Effector CD4-positive, alpha-beta T cell (primary cell): ENCODE measurements around the gene XXYLT1.

Source experiments
- DNase-seq: peaks from one replicate; pipeline ENCODE4 v3.0.0-alpha.2; 2020

XXYLT1 gene

DNA sequence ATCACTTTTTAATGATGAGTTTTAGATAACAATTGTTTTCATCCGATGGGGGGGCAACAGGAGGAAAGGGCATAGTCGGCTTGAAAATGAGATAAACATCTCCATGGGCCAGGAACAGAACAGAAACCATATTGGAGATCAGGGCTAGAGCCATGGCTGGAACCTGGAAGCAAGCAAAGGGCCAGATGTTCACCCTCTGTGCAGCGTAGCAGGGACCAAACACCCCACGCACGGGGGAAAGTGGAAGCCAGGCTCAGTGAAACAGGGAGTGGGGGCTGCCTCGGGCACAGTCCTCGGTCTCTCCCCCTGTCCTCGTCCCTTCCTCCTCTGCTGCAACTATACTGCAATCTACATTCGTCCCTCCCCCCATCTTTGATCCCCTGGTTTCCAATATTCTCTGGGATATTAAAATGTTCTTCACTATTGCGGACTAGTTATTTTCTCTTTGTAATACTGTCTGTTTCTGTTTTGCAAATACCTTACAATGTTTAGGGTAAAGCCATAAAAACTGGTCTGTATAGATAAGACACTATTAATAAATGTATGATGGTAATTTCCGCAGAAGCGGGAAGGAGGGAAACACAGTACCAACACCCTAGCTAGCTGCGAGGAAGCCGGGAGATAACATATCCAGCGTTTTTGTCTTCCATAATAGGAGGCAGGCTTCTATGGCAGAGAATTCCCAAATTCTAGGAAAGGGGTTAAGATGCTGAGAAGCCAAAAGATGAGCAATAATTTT lies 121.5 kb downstream of the XXYLT1 start:
- DNase-seq = no peak

DNA sequence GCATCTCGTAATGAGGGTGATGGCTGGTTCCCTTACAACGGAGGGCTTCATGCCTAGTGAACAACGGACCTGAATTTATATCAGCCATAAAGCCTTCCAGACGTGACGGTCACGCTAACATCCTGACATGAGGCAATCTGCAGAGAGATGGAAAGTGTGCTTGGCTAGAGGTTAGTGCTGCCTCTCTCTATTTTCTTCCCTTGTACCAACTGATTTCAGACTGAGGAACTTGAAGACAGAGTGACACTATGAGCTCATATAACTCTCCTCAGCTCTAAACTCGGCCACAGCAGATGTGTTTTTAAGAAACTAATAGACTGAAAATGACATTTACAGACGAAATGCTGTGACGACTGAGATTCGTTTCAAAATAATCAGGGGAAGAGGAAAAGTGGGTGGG lies 122.4 kb downstream of the XXYLT1 start:
- no peak for DNase-seq

DNA sequence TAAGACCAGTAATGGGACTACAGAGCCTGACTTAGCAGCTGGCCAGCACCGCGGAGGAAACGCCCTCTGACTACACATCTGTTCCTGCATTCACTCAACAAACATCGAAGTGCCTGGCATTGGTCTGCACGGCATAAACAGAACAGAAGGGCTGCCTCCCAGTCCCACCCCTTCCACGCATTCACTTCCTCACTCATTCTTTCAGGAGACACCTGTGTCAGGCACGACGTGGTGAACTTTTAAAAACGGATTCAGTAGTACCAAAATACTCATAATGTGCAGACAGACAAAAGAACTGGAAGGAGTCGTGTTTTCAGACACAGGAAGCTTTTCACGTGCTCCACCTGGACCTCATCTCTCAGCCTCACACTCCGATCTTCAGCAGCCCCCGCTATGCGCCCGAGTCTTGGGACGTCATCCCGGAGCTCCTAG lies 123.3 kb downstream of the XXYLT1 start:
- DNase-seq = peak; percentile 12

DNA sequence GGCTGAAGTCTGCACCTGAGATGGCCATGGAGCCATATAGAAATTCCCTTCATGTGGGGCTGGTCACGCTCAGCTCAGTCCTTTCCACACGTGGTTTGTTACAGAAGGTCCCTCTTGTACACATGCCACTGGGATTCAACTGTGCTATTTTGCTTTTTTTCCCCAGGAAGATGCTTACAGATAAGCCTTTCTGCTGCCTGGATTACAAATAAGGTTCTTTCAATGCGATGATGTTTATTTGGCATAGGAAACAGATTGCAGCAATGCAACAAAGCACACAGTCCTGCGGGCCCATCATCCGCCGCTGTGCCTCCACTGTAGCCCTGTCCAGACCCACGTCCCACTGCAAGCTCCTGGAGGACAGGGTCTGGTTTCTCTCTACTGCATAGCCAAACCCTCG lies 124.8 kb downstream of the XXYLT1 start:
- DNase-seq = no peak

DNA sequence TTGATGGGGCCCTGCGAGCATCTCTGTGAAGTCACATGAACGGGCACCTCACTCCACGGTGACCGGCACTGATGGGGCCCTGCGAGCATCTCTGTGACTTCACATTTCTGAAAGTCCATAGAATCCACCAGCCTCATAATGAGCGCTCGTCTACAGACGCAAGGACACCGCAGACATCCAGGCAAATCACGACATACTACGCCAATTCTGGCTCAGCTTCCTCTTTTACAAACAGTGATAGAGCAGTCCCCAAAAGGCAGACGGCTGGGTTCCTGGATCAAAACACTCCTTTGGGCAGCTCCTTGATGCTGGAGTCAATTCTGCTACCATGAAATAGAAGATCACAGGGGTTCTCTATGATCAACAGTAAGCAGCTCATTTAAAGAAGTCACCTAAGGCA lies 125.4 kb downstream of the XXYLT1 start:
- no peak for DNase-seq

DNA sequence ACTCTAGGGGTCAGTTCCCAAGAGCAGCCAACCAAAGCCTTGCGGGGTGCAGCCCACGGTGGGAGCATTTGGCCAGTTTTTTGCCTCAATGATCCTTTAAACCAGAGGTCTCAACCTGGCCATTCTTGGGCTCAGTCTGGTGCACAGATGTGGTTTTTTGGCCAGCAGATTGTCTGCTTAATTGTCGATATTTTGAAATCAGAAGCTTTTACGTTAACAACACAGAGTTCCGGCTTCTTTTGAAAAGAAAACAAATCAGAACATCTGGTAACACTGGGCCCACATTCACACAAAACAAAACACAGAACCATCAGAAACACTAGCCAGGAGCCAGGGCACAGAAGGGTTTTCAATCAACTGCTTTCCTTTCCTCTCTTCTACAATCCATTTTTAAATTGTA lies 127.7 kb downstream of the XXYLT1 start:
- no peak for DNase-seq

DNA sequence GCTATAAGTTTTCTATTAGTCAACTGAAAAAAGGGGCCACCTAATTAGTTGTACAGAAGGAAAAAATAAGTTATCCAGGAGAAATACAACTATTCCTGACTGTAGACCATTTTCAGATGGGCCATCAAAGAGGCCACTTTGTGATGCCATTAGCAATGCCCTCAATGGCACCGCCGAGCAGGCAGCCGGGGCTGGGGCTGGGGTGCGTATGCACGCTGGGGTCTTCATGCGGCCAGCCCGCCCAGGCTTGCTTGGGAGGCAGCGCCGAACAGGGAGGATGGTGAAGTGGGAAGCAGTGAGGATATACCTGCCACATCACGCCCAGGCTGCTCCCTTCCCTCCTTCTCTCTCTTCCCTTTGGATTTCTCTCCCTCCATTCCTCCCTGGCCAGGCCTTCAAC lies 128.4 kb downstream of the XXYLT1 start:
- DNase-seq = no peak

DNA sequence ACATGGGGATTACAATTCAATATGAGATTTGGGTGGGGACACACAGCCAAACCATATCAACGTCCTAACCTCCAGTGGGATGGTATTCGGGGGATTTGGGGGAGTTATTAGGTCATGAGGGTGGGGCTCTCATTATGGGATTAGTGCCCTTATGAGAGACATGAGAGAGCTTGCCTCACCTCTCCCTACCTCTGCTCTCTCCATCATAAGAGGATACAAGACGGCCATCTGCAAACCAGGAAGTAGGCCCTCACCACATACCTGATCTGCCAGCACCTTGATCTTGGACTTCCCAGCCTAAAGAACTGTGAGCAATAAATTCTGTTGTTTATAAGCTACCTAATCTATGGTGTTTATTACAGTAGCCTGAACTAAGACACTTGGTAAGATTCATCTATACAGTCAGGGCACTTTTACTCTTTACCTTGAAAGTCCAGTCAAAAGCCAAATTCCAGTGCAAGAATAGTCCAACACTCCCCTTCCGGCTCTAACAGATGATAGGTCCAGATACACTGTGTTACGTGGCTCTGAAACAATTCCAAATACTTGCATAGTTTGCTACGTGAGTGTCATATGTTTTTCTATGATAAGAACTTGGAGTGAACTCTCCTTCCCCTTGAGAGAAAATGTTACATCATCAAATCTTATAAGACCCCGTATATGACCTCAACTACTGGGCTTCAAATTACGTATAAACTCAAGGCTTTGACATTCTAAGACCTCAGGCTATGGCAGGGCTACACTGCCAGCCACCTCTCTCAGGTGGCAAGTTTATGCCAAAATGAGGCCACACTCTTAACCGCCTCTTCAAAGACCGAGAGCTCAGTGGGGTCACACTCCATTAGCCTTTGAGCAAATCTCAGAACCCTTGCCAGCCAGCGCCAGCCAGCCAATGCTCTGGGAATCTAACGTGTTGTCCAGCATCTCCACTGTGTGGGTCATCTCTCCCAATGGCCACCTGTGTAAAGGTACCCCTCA lies 129.9 kb downstream of the XXYLT1 start:
- DNase-seq = no peak

DNA sequence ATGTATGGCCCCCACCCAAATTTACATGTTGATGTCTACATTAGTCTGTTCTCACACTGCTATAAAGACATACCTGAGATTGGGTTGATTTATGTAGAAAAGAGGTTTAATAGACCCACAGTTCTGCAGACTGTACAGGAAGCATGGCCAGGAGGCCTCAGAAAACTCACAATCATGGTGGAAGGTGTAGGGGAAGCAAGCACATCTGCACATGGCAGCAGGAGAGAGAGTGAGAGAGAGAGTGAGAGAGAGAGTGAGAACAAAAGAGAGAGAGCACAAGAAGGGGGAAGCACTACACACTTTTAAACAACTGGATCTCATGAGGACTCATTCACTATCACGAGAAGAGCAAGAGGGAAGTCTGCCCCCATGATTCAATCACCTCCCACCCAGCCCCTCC lies 130.5 kb downstream of the XXYLT1 start:
- DNase-seq = no peak

DNA sequence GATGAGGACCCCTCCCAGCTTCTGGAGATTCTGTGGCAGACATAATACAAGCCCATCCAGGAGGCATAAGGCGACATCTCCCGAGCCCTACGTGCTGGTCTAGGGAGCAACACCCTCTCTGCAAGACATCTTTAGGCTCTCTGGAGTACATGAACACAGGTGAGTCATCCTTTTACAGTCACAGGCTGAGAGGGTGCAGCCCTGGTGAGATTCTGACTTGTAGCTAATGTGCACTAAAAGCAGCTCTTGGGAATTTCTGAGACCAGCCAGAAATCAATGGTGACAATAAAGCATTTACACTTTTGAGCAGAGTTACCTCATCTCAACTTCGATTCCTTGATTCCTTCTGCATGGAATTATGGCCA lies 131.1 kb downstream of the XXYLT1 start:
- DNase-seq = no peak

DNA sequence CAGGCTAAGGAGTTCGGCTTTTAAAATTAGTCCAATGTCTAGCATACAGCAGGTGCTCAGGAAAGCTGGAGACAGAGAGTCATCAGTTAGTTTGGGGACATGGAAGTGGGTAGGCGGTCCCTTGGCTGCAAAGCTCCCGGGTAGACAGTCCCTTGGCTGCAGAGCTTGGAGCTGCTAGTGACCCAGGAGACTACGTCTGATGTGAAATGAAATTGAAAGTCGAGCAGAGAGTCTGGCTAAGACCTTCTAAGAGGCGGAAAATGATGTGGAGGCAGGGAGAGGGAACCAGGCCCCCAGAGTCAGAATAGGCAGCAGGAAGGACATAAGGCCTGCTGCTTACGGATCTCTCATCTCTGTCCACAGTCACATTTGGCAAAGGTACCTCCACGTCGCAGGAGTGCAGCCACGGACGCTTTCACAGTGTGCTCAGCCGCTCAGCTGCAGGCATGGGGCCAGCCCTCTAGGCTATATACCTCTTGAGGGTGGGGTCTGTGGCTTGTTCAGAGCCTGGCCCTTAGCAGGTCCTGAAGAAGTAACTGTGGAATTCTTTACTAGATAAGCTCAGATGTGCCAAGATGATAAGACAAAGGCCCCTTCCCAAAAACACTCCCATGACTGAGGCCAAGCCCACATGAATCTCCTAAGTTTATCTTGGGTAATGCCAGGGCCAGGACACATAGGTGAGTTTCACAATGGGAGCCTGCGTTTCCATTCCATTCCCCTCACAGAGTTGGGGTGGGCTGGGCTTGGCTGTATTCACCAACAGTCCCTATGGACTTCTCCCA lies 131.7 kb downstream of the XXYLT1 start:
- DNase-seq = no peak

DNA sequence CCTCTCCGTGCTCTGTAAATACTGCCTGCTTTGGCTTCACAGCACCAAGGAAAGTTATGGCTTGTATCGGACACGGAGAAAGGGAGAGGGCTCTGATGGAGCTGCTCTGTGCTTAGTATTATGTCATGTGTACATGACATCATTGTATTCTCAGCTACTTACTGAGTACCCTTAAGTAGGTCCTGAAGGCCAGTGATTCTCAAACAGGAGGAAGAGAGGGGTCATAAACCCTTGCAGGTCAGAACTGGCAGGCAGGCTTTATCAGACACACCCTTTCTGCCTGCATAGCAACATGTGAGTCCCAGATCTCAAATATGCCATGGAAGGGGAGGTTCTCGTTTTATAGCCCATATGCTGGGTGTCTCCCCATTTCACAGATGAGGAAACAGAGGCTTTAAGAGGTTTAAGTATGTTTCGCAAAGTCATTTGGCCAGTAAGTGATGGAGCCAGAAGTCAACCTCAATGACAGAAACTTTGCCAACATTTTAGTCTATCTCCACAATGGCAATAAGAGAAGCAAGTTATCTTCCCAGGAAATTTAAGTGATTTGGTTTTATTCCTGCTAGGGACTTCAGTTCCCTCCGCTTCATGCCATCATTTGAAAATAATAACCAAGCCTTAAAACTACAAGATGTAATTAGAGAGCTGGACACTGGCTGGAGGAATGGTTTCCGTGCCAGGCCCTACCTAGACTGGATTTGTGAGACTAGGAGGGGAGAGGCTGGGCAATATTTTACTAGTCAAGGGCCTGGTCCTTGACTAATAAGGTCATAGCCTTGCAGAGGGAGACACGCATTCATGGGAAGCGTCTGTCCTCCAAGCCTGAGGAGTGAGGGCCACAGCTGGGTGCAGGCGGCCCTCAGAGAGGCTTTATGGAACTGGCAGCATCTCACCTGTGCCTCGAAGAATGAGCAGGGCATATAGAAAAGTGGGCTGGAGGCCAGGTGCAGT lies 133.0 kb downstream of the XXYLT1 start:
- DNase-seq = no peak

DNA sequence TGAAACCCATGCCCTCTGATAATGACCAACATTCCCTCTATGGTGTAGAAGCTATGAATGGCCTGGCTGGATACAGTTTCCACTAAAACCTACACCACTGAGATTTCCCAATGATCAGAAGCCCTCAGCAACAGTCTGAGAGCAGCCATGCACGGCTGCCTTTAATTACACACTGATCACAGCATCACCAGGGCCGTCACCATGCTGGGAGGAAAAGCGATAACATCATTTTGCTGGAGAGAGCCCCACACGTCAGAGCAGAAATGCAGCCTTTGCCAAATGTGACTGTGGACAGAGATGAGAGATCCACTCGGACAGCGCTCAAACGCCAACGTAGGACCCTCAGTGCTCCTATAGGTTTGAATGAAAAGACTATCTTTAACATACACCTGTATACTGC lies 135.0 kb downstream of the XXYLT1 start:
- no peak for DNase-seq

DNA sequence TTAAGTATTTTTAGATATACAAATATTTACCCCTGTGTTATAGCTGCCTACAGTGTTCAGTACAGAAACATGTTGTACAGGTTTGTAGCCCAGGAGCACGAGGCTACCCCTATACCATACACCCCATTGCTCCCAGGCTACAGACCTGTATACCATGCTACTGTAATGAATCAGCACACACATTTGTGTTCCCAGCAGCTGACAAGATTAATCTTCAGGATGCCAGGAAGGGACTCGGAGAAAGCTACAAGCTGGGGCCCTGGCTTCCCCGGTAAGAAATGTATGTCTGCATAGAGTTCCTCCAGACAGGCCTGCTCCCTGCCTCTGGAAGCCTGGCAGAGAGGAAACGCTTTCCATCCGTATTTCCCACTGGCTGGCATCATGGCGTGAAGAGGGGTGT lies 136.5 kb downstream of the XXYLT1 start:
- DNase-seq = no peak

DNA sequence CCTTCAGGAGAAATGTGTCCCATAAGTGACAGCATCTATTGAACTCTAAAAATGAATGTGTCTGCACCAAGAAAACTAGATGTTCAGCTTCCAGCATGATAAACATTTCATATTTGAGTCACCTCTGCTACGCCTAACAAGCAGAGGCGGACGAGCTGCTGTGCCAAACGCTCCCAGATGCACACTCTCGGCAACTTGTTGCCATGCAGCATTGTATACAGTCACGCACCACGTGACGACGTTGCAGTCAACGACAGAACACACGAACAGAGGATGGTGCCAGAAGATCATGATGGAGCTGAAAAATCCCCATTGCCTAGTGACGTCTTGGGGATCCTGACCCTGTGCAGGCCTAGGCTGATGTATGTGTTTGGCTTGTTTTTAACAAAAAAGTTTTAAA lies 137.5 kb downstream of the XXYLT1 start:
- DNase-seq = peak; percentile 50

DNA sequence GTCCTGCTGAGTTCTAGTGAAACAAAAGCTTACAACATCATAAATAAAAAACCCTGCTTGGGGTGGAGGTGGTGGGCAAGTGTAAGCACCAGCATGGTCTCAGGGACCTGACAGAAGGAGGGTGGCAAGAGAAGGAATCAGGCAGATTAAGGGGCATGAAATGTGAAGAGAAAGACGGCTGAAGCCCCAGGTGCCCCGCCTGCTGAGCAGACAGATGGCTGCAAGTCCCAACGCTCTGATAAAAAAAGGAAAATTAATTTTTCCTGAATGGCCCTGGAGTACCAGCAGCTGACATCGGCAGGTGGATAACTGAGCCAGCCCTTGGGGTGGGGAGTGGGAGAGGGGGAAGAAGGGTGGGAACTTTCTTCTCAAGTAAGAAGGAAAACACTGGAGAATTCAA lies 137.9 kb downstream of the XXYLT1 start:
- DNase-seq = no peak

DNA sequence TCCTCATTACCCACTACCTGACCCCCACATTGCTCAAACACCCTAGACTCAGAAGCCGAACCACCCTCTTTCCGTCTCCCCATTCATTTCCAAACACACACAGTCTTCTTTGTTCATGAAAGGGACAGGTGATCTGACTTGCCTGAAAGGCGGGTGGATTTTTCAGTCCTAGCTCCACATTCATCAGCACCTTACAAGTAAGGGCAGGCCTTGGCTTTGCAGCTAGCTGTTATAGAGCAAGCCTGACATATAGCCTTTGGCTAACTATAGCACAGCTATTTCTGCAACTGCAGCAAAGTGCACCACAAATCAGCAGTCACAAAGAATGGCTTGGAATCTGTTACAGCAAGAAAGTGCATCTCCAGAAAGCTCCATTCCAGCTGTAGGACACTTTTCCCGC lies 139.8 kb downstream of the XXYLT1 start:
- no peak for DNase-seq

DNA sequence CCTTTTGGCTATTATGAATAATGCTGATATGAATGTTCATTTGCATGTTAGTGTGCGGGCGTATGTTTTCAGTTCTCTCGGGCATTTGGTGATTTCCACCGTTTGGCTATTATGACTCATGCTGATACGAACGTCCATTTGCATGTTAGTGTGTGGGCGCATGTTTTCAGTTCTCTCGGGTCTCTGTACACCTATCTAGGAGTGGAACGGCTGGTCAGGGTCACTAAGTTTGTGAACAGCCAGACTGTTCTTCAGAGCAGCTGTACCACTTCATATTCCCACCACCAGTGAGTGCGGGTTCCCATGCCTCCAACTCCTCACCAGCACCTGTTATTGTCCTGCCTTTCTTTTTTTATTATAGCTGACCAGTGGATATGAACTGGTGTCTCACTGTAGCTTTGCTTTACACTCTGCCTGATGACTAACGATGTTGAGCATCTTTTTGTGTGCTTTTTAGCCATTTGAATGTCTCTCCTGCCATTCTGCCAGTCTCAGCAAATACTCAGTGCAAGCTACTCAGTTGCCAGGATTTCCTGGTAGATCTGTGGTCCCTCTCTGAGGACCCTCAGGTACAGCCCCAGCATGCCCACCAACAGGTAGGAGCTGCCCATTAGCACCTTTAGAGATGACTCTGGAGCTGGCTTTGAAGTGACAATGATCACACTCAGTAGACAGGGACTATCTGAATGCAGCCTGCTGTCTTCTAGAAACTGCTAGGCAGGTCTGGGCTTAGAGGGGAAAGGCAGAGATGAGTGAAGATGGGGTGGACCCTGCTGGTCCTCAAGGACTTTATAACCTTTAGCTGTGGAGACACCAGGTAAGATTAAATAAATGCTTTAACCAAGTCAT lies 141.1 kb downstream of the XXYLT1 start:
- DNase-seq = peak; percentile 8

DNA sequence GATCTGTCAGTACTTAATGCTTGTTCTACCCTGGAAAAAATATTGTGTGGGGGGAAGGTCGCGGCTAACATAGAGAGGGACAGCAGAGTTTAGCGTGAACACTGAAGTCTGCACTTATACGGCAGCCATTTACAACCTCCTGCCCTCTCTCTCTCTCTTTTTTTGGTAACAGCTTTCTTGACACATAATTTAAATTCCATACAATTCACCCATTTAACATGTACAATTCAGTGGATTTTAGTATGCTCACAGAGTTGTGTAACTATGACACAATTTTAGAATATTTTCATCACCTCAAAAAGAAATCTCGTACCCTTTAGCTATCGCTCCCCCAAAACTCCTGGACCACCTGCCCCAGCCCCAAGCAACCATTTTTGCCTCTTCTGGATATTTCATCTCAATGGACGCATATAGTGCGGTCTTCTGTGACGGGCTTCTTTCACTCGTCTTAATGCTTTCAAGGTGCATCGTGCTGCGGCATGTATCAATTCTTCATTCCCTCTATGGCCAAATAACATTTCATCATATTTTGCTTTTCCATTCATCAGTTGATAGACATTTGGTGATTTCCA lies 141.8 kb downstream of the XXYLT1 start:
- DNase-seq = no peak

DNA sequence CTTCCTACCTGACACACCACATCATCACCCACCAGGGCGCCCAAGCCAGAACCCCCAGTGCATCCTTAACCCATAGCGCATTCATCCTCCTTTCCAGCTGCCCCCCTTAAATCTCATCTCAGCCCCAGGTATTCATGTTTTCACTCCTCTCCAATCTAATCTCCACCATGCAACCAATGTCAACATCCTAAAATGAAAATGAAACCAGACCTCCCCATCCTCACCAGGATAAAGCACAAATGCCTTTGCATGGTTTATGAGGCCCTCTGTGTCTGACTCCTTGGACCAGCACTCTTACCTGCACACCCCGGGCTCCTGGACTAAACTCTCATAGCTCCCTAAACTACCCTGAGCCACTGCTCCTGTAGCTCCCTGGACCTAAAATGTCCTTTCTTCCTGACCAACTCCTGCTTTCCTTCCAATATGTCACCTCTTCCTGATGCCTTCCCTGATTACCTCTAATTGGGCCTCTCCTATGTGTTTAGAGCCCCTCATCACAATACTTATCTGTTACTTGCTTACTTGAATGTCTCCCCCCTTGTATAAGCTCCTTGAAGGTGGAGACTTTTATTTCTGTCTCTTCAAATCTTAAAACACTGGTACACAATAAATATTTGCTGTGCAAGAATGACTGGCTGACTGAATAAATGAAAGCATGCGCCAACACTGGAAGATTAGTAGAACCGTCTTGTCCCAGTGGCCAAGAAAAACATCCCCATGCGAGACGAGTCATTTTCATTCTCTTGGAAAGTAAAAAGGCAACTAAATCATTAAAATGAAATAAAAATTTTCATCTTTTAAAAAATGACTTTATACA lies 142.5 kb downstream of the XXYLT1 start:
- no peak for DNase-seq
